ENCODE results near the gene DENND6A.
"Not testable (repeated sequence)": the region's sequence is repeated elsewhere in the genome, so short reads cannot be mapped to it uniquely, and the experiment has no call there.

The DENND6A gene

GRCh38 chr3:57634259-57634658 lies 58.6 kb downstream of the DENND6A start:
- not testable (repeated sequence) for DNase-seq

DNA sequence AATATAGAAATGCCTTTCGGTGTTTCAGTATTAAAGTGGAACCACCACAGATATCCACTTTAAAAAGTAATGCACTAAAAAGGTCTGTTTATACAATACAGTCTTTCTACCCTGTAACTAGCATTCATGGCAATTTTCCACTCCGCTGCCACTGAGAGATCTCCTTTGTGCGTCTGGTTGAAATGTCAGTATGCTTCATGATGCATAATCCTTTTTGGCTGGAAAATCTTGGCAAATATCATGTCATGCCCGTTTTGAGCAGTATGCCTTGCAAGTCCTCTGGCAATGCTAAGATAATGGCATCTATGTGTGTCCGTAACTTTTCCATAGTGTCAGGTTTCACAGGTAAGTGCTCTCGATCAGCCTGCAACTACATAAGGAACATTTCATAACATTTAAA lies 64.9 kb downstream of the DENND6A start:
- no peak for DNase-seq

- no peak for DNase-seq
Measured at GRCh38 chr3:57624801-57625200, 68.1 kb downstream of the DENND6A start.

DNA sequence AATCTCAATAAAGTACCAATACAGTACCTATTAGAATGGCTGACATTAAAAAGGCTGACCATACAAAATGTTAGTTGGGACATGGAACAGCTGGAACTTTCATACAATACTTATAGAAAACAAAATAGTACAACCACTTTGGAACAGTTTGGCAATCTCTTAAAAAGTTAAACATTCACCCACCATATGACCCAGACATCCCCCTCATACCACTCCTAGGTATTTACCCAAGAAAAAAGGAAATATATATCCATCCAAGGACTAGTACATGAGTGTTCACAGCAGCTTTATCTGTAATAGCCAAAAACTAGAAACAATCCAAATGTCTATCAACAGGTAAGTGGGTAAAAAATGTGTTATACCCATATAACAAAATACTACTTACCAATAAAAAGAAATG lies 70.5 kb downstream of the DENND6A start:
- no peak for DNase-seq

DNA sequence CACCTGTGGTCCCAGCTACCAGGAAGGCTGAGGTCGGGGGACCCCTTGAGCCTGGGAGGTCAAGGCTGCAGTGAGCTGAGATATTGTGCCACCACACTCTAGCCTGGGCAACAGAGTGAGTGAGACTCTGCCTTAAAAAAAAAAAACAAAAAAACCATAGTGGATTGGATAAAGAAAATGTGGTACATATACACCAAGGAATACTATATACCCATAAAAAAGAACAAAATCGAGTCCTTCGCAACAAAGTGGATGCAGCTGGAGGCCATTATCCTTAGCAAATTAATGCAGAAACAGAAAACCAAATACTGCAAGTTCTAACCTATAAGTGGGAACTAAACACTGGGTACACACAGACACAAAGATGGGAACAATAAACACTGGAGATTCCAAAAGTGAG lies 75.1 kb downstream of the DENND6A start:
- DNase-seq, result no peak

DNA sequence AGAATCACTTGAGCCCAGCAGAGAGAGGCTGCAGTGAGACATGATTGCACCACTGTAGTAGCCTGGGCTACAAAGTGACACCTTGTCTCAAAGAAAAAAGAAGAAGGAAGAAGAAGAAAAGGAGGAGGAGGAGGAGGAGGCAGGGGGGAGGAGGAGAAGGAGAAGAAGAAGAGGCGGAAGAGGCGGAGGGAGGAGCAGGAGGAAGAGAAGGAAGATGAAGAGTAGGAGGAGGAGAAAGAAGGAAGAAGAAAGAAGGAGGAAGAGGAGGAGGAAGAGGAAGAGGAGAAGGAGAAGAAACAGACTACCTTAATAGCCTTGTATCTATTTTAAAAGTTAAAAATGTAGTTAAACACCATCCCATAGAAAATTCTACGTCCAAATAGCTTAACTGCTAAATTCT lies 76.6 kb downstream of the DENND6A start:
- no peak for DNase-seq

DNA sequence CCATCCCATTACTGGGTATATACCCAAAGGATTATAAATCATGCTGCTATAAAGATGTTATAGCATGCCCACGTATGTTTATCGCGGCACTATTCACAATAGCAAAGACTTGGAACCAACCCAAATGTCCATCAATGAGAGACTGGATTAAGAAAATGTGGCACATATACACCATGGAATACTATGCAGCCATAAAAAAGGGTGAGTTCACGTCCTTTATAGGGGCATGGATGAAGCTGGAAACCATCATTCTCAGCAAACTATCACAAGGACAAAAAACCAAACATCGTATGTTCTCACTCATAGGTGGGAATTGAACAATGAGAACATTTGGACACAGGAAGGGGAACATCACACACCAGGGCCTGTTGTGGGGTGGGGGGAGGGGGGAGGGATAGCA lies 81.0 kb downstream of the DENND6A start:
- DNase-seq, result not testable (repeated sequence)

DNA sequence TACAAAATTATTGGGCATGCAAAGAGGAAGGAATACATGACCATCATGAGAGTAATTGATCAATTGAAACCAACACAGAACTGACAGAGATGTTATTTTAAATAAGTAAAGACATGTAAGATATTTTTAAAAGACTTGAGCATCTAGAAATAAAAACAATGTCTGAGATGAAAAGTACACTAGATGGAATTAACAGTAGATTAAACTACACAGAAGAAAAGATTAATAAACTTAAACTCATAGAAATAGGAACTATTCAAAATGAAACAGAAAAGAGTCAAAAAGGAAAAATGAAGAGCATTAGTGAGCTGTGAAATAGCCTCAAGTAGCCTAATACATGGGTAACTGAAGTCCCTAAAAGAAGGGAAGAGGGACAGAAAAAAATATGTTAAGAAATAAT lies 87.2 kb downstream of the DENND6A start:
- no peak for DNase-seq

GRCh38 chr3:57604971-57605370 lies 87.9 kb downstream of the DENND6A start:
- DNase-seq, result no peak

- DNase-seq, result no peak
Measured at GRCh38 chr3:57600195-57600594, 92.7 kb downstream of the DENND6A start.

- no peak for DNase-seq
Measured at GRCh38 chr3:57598765-57599360, 94.0 kb downstream of the DENND6A start.

- DNase-seq, result peak; percentile 96
Measured at GRCh38 chr3:57597127-57597923, 95.6 kb downstream of the DENND6A start, which contains the start of gene ARF4. Gene ARF4, minus strand, starts transcription at chr3:57597344. Its CDS starts 204 bp downstream, at chr3:57597140.

- peak; percentile 6 for DNase-seq
Measured at GRCh38 chr3:57596495-57597126, 96.3 kb downstream of the DENND6A start.

DNA sequence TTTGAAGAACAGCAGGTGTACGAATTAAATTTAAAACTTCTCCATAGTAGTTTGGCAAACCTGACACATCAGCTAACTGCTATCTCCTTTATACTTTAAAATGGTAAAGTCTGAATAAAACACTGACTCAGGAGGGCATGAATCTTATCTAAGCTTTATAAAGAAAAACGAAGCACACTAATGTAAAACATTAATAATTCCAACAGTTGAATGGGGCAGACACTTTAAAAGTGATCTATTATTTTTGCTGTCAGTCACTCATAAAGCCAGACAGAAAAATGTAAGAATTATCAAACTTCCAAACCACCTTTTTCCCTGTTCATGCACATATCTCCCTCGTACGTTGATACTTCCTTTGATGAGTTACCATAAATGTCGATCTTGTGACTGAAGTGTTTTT lies 98.3 kb downstream of the DENND6A start:
- no peak for DNase-seq

- DNase-seq, result no peak
Measured at GRCh38 chr3:57594144-57594543, 98.7 kb downstream of the DENND6A start.

DNA sequence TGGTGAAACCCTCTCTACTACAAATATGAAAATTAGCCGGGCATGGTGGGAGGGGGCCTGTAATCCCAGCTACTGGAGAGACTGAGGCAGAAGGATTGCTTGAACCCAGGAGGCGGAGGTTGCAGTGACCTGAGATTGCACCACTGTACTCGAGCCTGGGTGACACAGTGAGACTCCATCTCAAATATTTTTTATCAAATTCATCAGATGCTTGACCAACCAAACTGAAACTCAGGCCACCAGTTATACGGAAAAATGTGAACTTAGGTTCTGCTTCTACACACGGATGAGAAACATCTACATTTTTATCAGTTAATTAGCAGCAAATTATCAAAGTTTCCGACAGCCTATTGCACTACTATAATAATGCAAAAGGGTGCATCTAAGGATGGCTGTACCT lies 100.6 kb downstream of the DENND6A start:
- DNase-seq, result no peak

GRCh38 chr3:57587905-57588304 lies 105.0 kb downstream of the DENND6A start:
- DNase-seq, result no peak

- DNase-seq, result no peak
Measured at GRCh38 chr3:57586778-57587177, 106.1 kb downstream of the DENND6A start.

GRCh38 chr3:57583544-57583943 lies 109.3 kb downstream of the DENND6A start:
- DNase-seq, result no peak

DNA sequence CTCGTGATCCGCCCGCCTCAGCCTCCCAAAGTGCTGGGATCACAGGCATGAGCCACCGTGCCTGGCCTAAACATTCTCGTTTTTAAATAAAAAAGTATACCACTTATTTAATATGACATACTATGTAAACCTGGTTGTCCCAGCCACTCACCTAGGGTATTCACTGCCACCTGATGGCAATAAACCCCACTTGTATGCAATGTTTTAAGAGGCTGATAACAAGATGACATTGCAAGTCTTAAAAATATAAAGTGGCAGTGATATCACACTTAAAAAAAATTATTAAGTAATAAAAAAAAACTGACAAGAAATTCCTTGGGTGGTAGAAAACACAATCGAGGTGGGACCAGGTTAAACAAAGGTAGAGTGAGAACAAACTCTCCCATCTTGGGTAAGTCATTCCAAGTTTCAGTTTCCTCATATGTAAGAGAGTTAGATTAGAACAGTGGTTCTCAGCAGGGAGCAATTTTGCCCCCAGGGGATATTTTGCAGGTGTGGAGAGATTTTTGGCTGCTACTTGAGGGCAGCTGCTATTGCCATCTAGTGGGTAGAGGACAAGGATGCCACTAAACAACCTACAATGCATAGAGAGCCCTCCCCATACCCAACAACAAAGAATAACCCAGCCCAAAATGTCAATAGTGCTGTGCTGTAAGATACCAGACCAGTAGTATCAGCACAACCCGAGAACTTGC lies 110.3 kb downstream of the DENND6A start:
- DNase-seq, result no peak

DNA sequence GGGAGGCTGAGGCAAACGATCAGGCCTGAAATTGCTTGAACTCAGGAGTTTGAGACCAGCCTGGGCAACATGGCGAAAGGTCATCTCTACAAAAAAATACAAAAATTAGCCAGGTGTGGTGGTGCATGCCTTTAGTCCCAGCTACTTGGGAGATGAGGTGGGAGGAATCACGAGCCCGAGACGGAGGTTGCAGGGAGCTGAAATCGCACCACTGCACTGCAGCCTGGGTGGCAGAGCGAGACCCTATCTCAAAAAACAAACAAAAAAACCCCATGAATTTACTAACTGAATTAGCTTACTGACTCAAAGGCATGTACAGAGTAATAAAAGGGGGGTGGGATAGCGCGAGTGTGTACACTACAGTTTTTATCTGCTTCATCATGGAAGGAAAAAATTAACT lies 115.1 kb downstream of the DENND6A start:
- no peak for DNase-seq

DNA sequence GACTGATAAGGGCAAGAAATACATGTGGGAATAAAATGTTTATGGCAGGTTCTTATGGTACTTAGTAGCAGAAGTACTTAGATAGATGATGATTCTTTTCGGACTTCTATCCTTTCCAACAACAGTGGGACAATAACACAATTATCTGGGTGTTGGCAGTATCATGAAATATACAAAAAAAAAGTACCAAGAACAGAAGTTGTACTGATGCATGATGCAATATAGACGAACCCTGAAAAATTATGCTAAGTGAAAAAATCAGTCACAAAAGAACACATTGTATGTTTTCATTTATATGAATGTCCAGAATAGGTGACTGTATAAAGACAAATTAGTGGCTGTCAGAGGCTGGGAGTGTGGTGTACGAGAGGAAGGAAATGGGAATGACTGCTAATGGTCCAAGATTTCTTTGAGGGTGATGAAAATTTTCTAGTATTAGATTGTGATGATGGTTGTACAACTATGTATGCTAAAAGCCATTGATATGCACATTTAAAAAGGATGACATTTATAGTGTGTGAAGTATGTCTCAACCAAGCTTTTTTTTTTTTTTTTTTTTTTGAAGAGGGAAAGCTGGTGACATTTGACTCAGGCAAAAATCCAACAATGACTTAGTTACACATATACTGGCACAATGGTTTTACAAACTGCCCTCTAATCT lies 116.8 kb downstream of the DENND6A start:
- DNase-seq, result no peak
